ENCODE data around the gene ADAT2. TPM values are rescaled to one million over a fixed set of nuclear protein-coding genes. Genes with fewer than 3 reads are reported as not detected.
A peak's percentile ranks its signal among the peaks of the same experiment; 100 is the strongest.
"Not testable (repeated sequence)": the region's sequence is repeated elsewhere in the genome, so short reads cannot be mapped to it uniquely, and the experiment has no call there.

The ADAT2 gene
- 10 to 100 TPM; 29.6 to 31.6 TPM for total RNA-seq

GRCh38 chr6:143450453-143451371, at the start of gene ADAT2, which contains the start of gene PEX3:
ADAT2 (minus strand) TSS chr6:143450695; CDS start chr6:143450658, 37 bp downstream.
PEX3 (plus strand) TSS chr6:143450805; CDS start chr6:143451043, 238 bp downstream.
- Mint-ChIP-seq H3K4me1 (peaks cover 42% of the 10 kb centered on the region), H3K9me3 (peaks cover 1% of the 10 kb centered on the region), H3K4me3 (peak within 1 kb of the TSS; percentile 98), H3K36me3 (peaks cover 29% of the 10 kb centered on the region), H3K27ac (peak within 1 kb of the TSS; percentile 99), H3K27me3 (no peaks in the 10 kb centered on the region)
- DNase-seq = peak; percentile 94

GRCh38 chr6:143498428-143498827, 47.9 kb upstream of the ADAT2 start:
- Mint-ChIP-seq H3K36me3 (peaks cover 18% of the 10 kb centered on the region), H3K27me3 (no peaks in the 10 kb centered on the region), H3K27ac (no peak overlapping the region), H3K4me1 (peaks cover 9% of the 10 kb centered on the region), H3K4me3 (no peak overlapping the region), H3K9me3 (no peaks in the 10 kb centered on the region)
- DNase-seq = no peak

GRCh38 chr6:143496974-143497373, 46.5 kb upstream of the ADAT2 start:
- Mint-ChIP-seq H3K9me3 (no peaks in the 10 kb centered on the region), H3K4me3 (no peak overlapping the region), H3K4me1 (peaks cover 9% of the 10 kb centered on the region), H3K27me3 (no peaks in the 10 kb centered on the region), H3K36me3 (peaks cover 18% of the 10 kb centered on the region), H3K27ac (no peak overlapping the region)
- DNase-seq = no peak

GRCh38 chr6:143490775-143491174, 40.3 kb upstream of the ADAT2 start:
- H3K4me3 Mint-ChIP-seq = no peak overlapping the region
- H3K36me3 Mint-ChIP-seq = peaks cover 2% of the 10 kb centered on the region
- no peaks in the 10 kb centered on the region for H3K9me3 Mint-ChIP-seq
- DNase-seq = no peak
- H3K27ac Mint-ChIP-seq = no peak overlapping the region
- no peaks in the 10 kb centered on the region for H3K27me3 Mint-ChIP-seq
- no peaks in the 10 kb centered on the region for H3K4me1 Mint-ChIP-seq

- H3K9me3 Mint-ChIP-seq = no peaks in the 10 kb centered on the region
- H3K4me1 Mint-ChIP-seq = no peaks in the 10 kb centered on the region
- H3K36me3 Mint-ChIP-seq = peaks cover 2% of the 10 kb centered on the region
- H3K27me3 Mint-ChIP-seq = no peaks in the 10 kb centered on the region
- H3K4me3 Mint-ChIP-seq = no peak overlapping the region
- no peak for DNase-seq
- no peak overlapping the region for H3K27ac Mint-ChIP-seq
These were observed 39.7 kb upstream of the ADAT2 start for GRCh38 chr6:143490244-143490643.

GRCh38 chr6:143486752-143487151, 36.3 kb upstream of the ADAT2 start:
- no peaks in the 10 kb centered on the region for H3K9me3 Mint-ChIP-seq

GRCh38 chr6:143485967-143486366, 35.5 kb upstream of the ADAT2 start:
- H3K27ac Mint-ChIP-seq = no peak overlapping the region

More at GRCh38 chr6:143486752-143487151, 36.3 kb upstream of the ADAT2 start:
- no peaks in the 10 kb centered on the region for H3K27me3 Mint-ChIP-seq
- no peak overlapping the region for H3K4me3 Mint-ChIP-seq
- peaks cover 5% of the 10 kb centered on the region for H3K36me3 Mint-ChIP-seq
- no peak for DNase-seq
- H3K27ac Mint-ChIP-seq = no peak overlapping the region
- H3K4me1 Mint-ChIP-seq = no peaks in the 10 kb centered on the region

GRCh38 chr6:143482593-143482992, 32.1 kb upstream of the ADAT2 start:
- no peak overlapping the region for H3K27ac Mint-ChIP-seq
- DNase-seq = no peak
- no peak overlapping the region for H3K4me3 Mint-ChIP-seq

More at GRCh38 chr6:143485967-143486366, 35.5 kb upstream of the ADAT2 start:
- Mint-ChIP-seq H3K9me3 (no peaks in the 10 kb centered on the region), H3K4me1 (no peaks in the 10 kb centered on the region), H3K36me3 (peaks cover 5% of the 10 kb centered on the region), H3K4me3 (no peak overlapping the region), H3K27me3 (no peaks in the 10 kb centered on the region)
- DNase-seq = no peak

GRCh38 chr6:143478479-143479062, 28.1 kb upstream of the ADAT2 start:
- Mint-ChIP-seq H3K4me3 (no peak overlapping the region), H3K4me1 (no peaks in the 10 kb centered on the region), H3K9me3 (no peaks in the 10 kb centered on the region), H3K27me3 (no peaks in the 10 kb centered on the region), H3K27ac (no peak overlapping the region), H3K36me3 (peaks cover 19% of the 10 kb centered on the region)
- DNase-seq = no peak

More at GRCh38 chr6:143482593-143482992, 32.1 kb upstream of the ADAT2 start:
- no peaks in the 10 kb centered on the region for H3K27me3 Mint-ChIP-seq
- no peaks in the 10 kb centered on the region for H3K9me3 Mint-ChIP-seq
- H3K4me1 Mint-ChIP-seq = no peaks in the 10 kb centered on the region
- H3K36me3 Mint-ChIP-seq = peaks cover 10% of the 10 kb centered on the region

GRCh38 chr6:143476545-143476944, 26.1 kb upstream of the ADAT2 start:
- H3K27ac Mint-ChIP-seq = no peak overlapping the region
- H3K4me1 Mint-ChIP-seq = no peaks in the 10 kb centered on the region
- H3K27me3 Mint-ChIP-seq = no peaks in the 10 kb centered on the region
- DNase-seq = no peak
- H3K4me3 Mint-ChIP-seq = no peak overlapping the region
- peaks cover 29% of the 10 kb centered on the region for H3K36me3 Mint-ChIP-seq
- no peaks in the 10 kb centered on the region for H3K9me3 Mint-ChIP-seq

GRCh38 chr6:143471822-143472221, 21.3 kb upstream of the ADAT2 start:
- H3K4me3 Mint-ChIP-seq = no peak overlapping the region
- peaks cover 46% of the 10 kb centered on the region for H3K36me3 Mint-ChIP-seq
- no peak for DNase-seq
- no peaks in the 10 kb centered on the region for H3K4me1 Mint-ChIP-seq
- H3K27ac Mint-ChIP-seq = no peak overlapping the region
- H3K9me3 Mint-ChIP-seq = peaks cover 2% of the 10 kb centered on the region
- H3K27me3 Mint-ChIP-seq = no peaks in the 10 kb centered on the region

- not testable (repeated sequence) for H3K27ac Mint-ChIP-seq, DNase-seq, H3K9me3 Mint-ChIP-seq, H3K27me3 Mint-ChIP-seq, H3K4me1 Mint-ChIP-seq, H3K4me3 Mint-ChIP-seq
- H3K36me3 Mint-ChIP-seq = peaks cover 41% of the 10 kb centered on the region
These were observed 18.3 kb upstream of the ADAT2 start for GRCh38 chr6:143468823-143469222.

- H3K36me3 Mint-ChIP-seq = peaks cover 41% of the 10 kb centered on the region
- no peak for DNase-seq
- peaks cover 1% of the 10 kb centered on the region for H3K4me1 Mint-ChIP-seq
- no peaks in the 10 kb centered on the region for H3K27me3 Mint-ChIP-seq
- H3K27ac Mint-ChIP-seq = no peak overlapping the region
- peaks cover 2% of the 10 kb centered on the region for H3K9me3 Mint-ChIP-seq
- no peak overlapping the region for H3K4me3 Mint-ChIP-seq
These were observed 17.5 kb upstream of the ADAT2 start for GRCh38 chr6:143468026-143468425.

- Mint-ChIP-seq H3K27me3 (no peaks in the 10 kb centered on the region), H3K27ac (no peak overlapping the region), H3K36me3 (peaks cover 40% of the 10 kb centered on the region), H3K4me3 (no peak overlapping the region), H3K4me1 (peaks cover 3% of the 10 kb centered on the region), H3K9me3 (peaks cover 2% of the 10 kb centered on the region)
- no peak for DNase-seq
These were observed 15.1 kb upstream of the ADAT2 start for GRCh38 chr6:143465546-143465945.

- Mint-ChIP-seq H3K27me3 (no peaks in the 10 kb centered on the region), H3K9me3 (no peaks in the 10 kb centered on the region), H3K4me1 (peaks cover 24% of the 10 kb centered on the region), H3K4me3 (no peak overlapping the region), H3K36me3 (peaks cover 19% of the 10 kb centered on the region), H3K27ac (no peak overlapping the region)
- no peak for DNase-seq
These were observed 7.3 kb upstream of the ADAT2 start for GRCh38 chr6:143457563-143458359.
